Bronchial epithelial cell (primary cell): ENCODE data around the gene SLC35F4. TPM values are rescaled to one million over a fixed set of nuclear protein-coding genes. Genes with fewer than 3 reads are reported as not detected.

ENCODE experiments used
- DNase-seq: peaks from one replicate; pipeline ENCODE4 v3.0.0-alpha.2; 2010; ENCODE audit warnings: low read depth
- FAIRE-seq: peaks from 2 replicates; lab custom pipeline; 2011; peaks lifted over from hg19 to GRCh38; lab: Jason Lieb, UNC
- H3K27me3 ChIP-seq: 2 replicates; pipeline ENCODE4 v1.5.1; 2011; ENCODE audit warnings: low read length; ENCODE audit not compliant: control insufficient read depth, insufficient read depth
- H3K36me3 ChIP-seq: 2 replicates; pipeline ENCODE4 v1.5.1; 2011; ENCODE audit warnings: low read length; ENCODE audit not compliant: control insufficient read depth, insufficient read depth
- H3K4me3 ChIP-seq: 2 replicates; pipeline ENCODE4 v1.5.1; 2011; ENCODE audit warnings: mild to moderate bottlenecking, low read depth, low read length, control low read depth
- total RNA-seq: library from RNA; depleted of rRNA; stranded (reverse); fragments of >200 nt; gene quantifications from 2 replicates; pipeline ENCODE4 v1.2.1, GENCODE V29; 2014
- TF ChIP-seq, protein P1 (sequence below): IDR thresholded peaks from 2 replicates; pipeline ENCODE4 v1.5.1; 2011; ENCODE audit warnings: mild to moderate bottlenecking, moderate library complexity, low read length, control low read depth, inconsistent platforms; ENCODE audit not compliant: insufficient read depth, severe bottlenecking

Gene SLC35F4
- total RNA-seq, 1 donor from 2014 or later: not detected

DNA sequence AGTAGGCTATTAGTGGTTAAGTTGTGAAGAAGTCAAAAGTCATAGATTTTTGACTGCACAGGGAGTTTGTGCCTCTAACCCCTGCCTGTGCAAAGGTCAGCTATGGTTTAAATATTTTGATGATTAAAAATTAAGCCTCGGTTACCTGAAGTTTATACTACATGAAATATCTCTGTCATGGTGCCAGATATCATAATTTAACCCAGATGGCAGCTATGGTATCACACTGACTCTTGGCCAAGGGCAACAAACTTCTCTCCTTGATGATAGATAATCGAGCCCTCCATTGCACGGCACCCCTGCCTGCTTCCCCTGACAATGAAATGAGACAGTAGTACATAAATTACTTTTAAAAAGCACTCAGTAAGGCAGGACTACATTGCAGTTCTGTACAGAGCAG is 80.8 kb downstream of the SLC35F4 start:
- Histone ChIP-seq H3K27me3 (no peaks in the 10 kb centered on the region), H3K4me3 (no peak overlapping the region), H3K36me3 (no peaks in the 10 kb centered on the region)
- TF ChIP-seq, protein P1, sequence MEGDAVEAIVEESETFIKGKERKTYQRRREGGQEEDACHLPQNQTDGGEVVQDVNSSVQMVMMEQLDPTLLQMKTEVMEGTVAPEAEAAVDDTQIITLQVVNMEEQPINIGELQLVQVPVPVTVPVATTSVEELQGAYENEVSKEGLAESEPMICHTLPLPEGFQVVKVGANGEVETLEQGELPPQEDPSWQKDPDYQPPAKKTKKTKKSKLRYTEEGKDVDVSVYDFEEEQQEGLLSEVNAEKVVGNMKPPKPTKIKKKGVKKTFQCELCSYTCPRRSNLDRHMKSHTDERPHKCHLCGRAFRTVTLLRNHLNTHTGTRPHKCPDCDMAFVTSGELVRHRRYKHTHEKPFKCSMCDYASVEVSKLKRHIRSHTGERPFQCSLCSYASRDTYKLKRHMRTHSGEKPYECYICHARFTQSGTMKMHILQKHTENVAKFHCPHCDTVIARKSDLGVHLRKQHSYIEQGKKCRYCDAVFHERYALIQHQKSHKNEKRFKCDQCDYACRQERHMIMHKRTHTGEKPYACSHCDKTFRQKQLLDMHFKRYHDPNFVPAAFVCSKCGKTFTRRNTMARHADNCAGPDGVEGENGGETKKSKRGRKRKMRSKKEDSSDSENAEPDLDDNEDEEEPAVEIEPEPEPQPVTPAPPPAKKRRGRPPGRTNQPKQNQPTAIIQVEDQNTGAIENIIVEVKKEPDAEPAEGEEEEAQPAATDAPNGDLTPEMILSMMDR: no peak
- FAIRE-seq (no peak), DNase-seq (no peak)

DNA sequence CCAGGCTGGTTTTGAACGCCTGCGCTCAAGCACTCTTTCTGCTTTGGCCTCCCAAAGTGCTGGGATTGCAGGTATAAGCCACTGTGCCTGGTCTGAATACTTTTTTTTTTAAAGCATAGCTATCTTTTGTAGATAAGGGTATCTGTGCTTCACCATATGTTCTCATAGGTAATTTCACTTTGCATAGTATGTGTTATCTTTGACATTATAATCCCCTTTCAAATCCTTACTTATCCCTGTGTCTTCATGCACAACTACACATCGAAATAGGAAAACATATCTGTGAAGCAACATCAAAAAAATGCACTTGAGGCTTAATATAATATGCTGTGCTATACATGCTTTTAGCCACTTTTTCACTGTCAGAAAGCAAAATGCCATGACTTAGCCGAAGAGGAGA is 94.1 kb downstream of the SLC35F4 start:
- Histone ChIP-seq H3K27me3 (no peaks in the 10 kb centered on the region), H3K4me3 (no peak overlapping the region), H3K36me3 (no peaks in the 10 kb centered on the region)
- TF ChIP-seq, protein P1: no peak
- DNase-seq (no peak), FAIRE-seq (no peak)

DNA sequence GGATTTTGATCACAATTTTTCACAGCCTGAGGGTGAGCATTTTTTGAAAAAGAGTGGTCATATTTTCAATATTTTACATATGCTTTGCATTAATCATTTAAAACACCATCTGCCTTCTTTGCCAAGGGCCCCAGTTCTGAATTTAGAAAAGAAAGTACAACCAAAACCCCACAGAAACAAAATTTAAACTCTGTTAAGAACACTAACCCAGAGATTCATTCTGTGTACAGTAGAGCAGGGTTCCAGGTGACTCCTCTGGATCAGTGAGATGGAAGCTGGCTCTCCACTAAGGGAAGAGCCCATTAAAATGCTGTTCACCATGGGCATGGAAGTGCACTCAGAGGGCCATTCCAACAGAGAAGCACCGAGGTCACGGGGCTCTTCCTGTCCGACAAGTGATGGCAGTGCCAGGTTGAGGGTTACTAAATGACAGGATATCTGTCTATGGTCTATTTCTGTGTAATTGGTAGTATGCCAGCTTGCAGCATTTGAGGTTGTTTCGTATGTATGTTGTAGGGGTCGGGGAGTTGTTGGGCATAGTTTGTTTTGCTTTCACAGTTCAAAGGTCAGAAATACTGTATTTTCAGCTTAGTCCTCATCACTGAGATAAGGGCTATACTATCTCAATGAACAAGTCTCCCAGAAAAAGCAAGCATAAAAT is 95.9 kb downstream of the SLC35F4 start:
- no peak for FAIRE-seq
- TF ChIP-seq, protein P1: no peak
- no peak for DNase-seq
- H3K4me3 ChIP-seq: no peak overlapping the region
- H3K27me3 ChIP-seq: no peaks in the 10 kb centered on the region
- H3K36me3 ChIP-seq: no peaks in the 10 kb centered on the region

DNA sequence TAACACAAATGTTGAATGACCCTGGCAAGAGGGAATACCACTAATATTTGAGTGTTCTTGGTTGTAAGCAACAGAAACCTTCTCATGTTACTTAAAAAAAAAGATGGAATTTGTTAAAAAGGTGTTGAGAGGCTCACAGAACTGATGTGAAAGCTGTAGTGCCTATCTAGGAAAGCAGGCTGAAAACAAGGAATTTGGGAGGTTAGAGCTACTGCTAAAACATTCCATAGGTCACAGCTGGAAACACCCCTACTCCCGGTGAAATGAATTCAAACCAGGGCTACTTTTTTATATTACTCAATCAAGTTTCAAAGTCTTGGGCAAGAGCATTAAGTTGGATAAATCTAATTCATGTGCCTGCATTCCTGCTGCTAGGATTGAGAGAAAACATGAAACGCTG is 104.1 kb downstream of the SLC35F4 start:
- TF ChIP-seq, protein P1: no peak
- no peak overlapping the region for H3K4me3 ChIP-seq
- no peaks in the 10 kb centered on the region for H3K27me3 ChIP-seq
- DNase-seq (no peak), FAIRE-seq (no peak)
- H3K36me3 ChIP-seq: no peaks in the 10 kb centered on the region

DNA sequence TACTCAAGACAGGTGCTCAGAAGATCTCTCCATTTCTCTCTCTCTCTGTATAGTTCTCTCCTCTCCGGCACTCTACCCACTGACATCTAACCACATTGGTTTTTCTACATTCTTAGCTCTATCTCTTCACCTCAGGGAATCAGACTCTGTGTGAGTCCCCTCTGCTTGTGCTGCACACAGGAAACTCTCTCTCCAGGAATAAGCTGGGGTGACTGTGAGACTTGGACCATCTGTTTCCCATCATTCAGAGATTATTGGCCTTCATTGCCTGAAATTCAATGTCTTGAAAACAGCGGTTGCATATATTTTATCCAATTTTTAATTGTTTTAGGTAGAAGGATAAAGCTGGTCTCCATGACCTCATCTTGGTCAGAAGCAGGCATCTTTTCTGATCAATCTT is 105.0 kb downstream of the SLC35F4 start:
- FAIRE-seq (no peak), DNase-seq (no peak)
- Histone ChIP-seq H3K27me3 (no peaks in the 10 kb centered on the region), H3K36me3 (no peaks in the 10 kb centered on the region), H3K4me3 (no peak overlapping the region)
- TF ChIP-seq, protein P1: no peak

DNA sequence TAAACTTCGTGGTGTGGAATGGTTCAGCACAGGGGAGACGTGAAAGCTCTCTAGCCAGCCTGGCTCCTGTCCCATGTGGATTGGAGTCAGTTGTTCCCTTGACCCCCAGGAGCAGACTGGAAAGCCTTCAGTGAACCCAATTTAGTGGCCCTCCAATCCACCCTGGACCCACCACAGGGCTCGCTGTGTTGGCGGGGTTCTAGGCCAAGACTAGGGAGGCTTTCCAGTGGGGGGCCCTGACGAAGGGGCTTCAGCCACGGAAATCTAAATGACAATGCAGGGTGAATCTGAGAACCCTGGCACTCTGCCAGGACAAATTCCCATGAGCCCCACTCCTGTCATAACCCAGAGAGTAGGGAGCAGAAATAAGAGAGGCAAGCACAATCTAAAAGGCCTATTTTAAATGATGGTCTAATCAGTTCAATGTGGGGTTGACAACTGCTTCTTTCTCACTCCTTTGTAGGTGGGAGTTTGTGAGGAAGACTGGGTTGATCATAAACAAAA is 110.8 kb downstream of the SLC35F4 start:
- H3K4me3 ChIP-seq: no peak overlapping the region
- DNase-seq (no peak), FAIRE-seq (no peak)
- no peaks in the 10 kb centered on the region for H3K36me3 ChIP-seq
- H3K27me3 ChIP-seq: no peaks in the 10 kb centered on the region
- TF ChIP-seq, protein P1: no peak
